Activated CD4-positive, alpha-beta T cell treated with anti-CD3 and anti-CD28 coated beads, Interleukin-2, amount 50 U/mL, for 16 hours (primary cell): ENCODE results near the gene COL3A1.

Experiments
- DNase-seq: peaks from one replicate; pipeline ENCODE4 v3.0.0-alpha.2; 2020

Gene COL3A1

GRCh38 chr2:189018631-189019030, 44.5 kb downstream of the COL3A1 start:
- DNase-seq = no peak

DNA sequence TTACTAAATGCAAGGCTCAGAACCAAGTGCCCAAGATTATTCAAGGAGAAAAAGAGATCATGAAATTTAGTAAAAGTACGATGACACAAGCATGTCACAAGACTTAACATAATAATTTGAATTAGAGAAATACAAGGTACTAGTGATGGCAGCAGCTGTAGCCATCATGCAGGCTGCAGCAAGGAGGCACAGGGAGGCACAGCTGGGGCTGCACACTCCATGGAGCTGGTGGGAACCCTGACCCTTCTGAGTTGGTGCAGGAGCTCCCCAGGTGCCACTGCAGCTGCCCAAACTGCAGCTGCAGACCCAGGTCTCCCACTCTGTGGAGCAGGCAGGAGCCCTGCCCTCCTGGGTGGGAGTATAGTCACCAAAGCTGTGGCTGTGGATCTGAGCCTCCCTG, 46.0 kb downstream of the COL3A1 start:
- DNase-seq = no peak

GRCh38 chr2:189022053-189022481, 47.9 kb downstream of the COL3A1 start:
- no peak for DNase-seq

DNA sequence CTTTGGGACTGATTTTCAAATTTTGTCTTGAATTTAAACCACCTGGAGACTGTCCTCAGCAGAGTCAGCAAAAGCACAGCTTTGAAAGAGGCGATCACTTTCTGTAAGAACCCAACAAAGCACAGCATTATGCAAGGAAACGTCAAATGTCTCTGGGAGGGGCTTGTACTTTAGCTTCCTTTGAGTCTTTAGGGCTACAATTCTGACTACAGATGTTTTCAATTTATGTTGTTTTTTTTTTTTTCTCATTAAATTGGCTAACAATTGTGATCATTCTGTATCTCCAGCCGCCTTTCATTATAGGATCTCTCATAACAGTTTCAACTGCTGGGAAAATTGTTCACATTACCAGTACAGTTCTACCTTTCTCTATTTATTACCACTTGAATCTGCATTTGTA, 48.3 kb downstream of the COL3A1 start:
- no peak for DNase-seq

GRCh38 chr2:189024901-189025618, 50.9 kb downstream of the COL3A1 start:
- DNase-seq = peak; percentile 2

GRCh38 chr2:189037518-189037917, 63.3 kb downstream of the COL3A1 start:
- no peak for DNase-seq

DNA sequence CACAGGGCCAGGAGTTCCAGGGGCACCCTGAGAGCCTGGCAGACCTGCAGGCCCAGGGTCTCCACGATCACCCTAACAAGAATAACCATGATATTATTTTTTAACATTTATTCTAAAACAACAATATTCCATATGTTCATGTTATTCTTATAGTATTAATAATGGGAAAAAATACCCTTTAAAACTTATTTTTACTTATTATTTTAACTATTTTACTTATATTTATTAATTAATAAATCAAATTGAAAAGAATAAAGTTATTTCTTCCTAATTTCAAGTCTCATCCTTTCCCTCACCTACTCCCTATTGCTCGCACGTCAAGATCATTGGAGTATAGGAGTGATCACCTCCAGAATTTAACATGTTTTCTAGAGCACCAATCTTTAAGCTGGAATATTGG, 71.7 kb downstream of the COL3A1 start:
- no peak for DNase-seq

DNA sequence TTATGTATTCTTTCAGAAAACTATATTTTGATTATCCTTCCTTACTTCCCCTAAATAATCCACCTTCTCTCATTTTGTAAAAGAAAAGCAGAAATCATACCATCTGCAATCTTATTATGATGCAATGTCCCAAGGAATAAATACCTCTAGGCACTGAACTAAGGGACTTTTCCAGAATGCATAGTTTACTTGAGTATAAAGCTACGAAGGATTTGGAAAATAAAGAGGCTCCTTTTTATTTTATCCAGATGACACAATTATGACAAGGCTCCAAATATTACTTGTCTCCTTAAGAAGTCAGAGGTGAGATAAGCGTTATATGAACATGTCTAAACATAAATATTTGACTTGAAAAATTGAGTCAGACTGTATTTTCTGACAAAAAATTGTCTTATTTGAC, 72.1 kb downstream of the COL3A1 start:
- DNase-seq = no peak

DNA sequence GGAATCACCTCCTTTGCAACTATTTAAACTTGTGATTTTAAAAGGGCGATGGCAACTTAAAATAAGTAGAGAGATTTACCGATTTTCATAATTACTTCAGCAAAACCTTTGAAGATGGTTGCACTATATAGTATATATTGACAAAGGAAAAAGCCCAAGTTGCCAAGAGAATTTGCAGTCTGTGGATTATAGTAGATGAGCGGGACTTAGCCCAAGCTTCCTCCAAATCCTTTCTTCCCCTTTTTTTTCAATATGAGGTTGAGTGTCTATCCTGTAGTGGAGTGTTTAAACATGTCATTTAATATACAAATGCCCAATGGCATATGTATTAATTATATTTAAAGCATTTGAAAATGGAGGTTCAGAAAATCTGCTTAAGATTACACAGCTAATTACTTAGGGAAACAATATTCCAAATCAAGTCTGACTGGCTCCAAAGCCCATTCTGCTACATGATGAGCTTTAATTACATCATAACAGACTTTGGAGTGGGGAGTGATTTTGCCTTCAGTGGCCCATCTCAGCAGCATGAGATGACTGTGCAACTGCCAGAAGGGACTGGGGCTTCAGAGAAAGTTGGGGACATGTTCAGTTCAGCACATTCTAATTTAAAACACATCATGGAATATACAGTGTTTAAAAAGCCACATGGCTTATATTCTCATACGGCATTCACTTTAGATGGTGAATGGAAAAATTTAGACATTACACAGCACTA, 73.2 kb downstream of the COL3A1 start:
- DNase-seq = no peak

DNA sequence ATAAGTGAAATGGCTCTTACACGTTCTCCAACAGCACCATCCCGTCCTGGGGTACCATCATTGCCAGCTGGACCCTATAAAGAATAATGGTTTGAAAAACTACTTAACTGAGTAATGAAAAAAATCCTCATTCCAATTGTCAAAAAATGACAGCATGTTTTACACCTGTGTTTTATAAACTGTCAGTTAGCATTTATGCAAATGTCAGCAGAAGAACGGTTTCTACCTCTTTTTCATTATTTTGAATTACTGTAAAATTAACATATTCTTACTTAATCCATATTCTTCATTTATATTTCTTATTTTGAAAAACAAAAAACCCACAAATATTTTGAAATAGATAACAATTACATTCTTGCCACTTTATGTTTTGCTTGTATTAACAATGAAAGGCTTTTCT, 74.0 kb downstream of the COL3A1 start:
- DNase-seq = no peak

GRCh38 chr2:189049709-189050164, 75.6 kb downstream of the COL3A1 start:
- no peak for DNase-seq

GRCh38 chr2:189050165-189050712, 76.1 kb downstream of the COL3A1 start:
- DNase-seq = no peak

GRCh38 chr2:189056200-189057106, 82.3 kb downstream of the COL3A1 start:
- DNase-seq = no peak

GRCh38 chr2:189057316-189057715, 83.1 kb downstream of the COL3A1 start:
- DNase-seq = no peak

DNA sequence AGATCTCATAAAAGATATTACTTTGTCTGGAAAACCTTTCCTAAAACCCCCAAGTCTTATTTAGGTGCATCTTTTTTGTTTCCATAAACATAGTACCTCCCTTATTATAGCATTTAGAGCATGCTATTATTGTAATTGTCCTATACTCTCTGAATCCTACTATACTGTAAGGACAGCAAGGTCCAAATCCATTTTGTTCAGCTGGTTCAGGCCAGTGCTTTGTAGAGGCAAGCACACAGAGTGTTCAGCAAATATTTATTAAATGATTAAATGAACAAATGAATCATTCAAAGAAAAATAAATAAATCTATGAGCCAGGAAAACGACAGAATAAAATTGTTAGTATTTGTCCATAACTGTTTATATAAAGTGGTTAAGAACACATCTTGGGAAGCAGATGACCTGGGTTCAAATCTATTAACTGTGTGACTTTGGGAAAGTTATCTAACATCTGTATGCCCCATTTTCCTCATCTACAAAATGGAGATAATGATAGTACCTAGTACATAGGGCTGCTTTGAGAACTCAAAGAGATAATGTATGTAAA, 86.0 kb downstream of the COL3A1 start:
- no peak for DNase-seq
